ENCODE data around the gene NAV2.

The NAV2 gene

DNA sequence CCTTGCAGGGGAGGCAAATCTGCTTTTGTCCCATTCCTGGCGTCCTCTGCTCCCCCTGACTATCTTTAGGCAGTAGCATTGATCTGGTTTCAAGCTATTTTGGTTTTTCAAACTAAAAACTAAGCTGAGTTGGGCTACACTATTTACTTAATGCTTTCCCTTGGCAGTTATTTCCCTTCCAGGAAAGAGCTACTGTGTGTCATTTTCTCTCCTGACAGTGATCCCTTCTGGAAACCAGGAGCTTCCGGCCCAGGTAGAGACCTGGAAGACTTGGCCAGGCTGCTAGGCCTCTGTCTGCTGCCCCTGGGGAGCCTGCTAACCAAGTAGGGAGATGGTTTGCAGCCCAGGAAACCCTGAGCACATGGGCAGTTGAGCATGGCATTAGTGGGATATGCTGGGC lies 35.0 kb downstream of the NAV2 start:
- DNase-seq, result no peak

GRCh38 chr11:19751055-19751454 lies 38.4 kb downstream of the NAV2 start:
- DNase-seq, result no peak

GRCh38 chr11:19753451-19754106 lies 40.9 kb downstream of the NAV2 start:
- DNase-seq, result peak; percentile 10

GRCh38 chr11:19756675-19757475 lies 44.2 kb downstream of the NAV2 start:
- no peak for DNase-seq

DNA sequence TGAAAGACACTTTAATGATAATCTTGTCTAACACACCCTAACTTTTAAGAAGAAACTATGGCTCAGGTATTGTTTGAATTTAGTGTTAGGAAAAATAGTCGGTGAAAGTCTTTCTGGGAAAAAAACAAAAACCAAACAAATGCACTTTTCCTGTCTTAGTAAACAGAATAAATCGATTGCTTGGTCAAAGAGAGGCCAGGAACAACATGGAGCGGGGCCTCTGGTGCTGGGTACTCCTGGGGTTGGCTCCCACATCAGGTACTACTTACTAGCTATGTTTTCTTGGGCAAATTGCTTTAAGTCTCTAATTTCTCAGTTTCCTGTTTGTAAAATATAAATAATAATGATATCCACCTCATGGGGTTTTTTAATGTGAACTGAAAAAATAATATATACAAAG lies 46.8 kb downstream of the NAV2 start:
- no peak for DNase-seq

DNA sequence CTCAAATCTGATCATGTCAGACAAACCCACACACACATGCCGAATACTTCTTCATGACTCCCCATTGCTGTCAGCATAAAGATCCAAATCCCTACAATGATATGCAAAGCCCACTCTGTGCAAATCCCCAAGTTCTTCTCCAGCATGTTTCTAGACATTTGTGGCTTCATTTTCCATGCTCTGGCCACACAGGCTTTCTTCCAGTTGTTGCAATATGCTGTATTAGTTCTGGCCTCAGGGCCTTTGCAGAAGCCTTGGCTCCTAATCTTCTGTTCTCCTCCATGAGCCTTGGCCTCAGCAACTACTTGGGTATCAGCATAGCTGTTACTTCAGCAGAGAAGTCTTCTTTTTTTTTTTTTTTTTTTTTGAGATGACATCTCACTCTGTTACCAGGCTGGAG lies 49.6 kb downstream of the NAV2 start:
- no peak for DNase-seq

- no peak for DNase-seq
Observed at GRCh38 chr11:19763330-19763729, 50.7 kb downstream of the NAV2 start.

DNA sequence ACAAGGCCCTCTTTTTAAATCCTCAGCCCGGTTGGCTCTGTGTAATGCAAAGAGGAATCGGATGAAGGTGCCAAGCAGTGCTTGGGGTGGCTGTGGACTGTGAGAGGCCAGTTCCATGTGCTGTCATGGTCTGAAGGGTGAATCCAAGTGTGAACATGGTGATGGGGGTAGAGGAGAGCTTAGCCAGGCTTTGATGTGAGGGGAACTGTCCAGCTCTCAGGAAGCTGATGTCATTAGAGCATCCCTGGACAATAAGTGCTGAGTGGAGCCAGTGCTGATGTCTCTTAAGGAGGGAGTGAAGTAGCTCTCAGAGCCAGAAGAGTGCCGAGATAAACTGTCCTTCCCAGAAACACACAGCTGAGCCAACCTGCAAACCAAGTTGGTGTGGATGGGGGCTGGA lies 53.6 kb downstream of the NAV2 start:
- no peak for DNase-seq

DNA sequence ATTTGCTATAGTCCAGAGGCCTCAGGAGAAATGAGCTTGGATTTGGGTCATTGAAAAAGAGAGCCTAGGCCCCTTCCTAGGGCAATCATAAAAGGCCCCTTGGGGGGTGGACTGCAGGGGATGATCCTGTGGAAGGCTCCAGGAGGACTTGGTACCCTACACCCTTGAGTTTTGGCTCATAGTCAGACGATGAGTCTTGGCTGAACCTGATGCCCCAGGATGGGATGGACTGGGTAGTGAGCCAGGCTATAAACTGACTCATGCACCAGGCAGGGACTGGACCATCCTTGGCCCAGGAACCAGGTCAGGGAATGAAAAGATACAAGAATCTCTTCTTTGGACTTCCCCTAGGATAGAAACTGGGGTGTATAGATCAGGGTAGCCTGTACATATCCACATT lies 54.2 kb downstream of the NAV2 start:
- DNase-seq, result no peak

- DNase-seq, result no peak
Observed at GRCh38 chr11:19767627-19768151, 55.1 kb downstream of the NAV2 start.

GRCh38 chr11:19768197-19768596 lies 55.6 kb downstream of the NAV2 start:
- no peak for DNase-seq

GRCh38 chr11:19768815-19769214 lies 56.2 kb downstream of the NAV2 start:
- no peak for DNase-seq

- DNase-seq, result no peak
Observed at GRCh38 chr11:19769820-19770219, 57.2 kb downstream of the NAV2 start.

GRCh38 chr11:19770277-19770676 lies 57.6 kb downstream of the NAV2 start:
- DNase-seq, result no peak

GRCh38 chr11:19771463-19771862 lies 58.8 kb downstream of the NAV2 start:
- DNase-seq, result no peak

- DNase-seq, result no peak
Observed at GRCh38 chr11:19772480-19772879, 59.8 kb downstream of the NAV2 start.

DNA sequence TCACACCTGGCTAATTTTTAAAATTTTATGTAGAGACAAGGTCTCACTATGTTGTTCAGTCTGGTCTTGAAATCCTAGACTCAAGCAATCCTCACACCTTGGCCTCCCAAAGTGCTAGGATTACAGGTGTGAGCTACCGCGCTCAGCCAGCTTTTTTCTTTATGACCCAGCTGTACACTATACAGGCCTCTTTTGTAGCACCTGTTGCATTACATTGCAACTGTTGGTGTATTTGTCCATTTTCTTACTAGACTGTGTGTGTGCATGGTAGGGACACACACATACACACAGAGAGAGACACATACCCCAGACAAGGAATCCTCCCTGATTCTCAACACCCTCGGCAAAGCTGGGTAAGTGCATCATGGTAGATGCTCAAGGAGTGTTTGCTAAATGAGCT lies 61.7 kb downstream of the NAV2 start:
- no peak for DNase-seq

DNA sequence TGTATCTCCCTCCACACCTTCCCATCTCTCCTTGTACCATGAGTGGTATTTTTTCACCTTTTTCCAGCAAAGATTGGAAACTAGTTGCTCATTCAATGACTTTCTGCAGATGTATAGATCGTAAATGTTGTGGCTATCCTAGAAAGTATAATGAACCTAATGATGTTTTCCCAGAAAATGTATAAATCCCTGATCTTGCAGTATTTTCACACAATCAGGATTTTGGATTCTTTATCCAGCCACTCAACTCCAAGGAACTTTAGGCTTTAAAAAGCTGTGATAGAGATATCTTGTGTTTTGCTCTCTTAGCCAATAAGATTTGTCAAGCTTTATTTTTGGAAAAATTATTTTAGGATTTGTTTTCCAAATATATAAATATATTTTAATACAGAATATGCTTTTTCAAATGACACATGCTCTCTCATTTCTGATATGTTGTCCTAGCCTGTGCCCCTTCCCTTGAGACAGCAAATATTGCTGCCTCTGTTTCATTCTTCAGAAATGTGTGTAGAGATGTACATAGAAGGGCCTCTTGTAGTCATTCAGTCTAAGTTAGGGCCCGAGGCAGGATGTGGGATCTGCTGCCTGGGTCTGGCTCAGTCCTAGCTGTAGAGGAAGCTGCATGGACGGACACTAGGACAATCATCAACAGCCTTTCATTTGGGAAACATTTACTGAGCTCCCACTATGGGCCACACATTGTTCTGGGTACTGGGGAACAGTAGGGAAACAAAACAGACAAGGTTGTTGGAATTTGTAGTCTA lies 62.4 kb downstream of the NAV2 start:
- DNase-seq, result no peak

DNA sequence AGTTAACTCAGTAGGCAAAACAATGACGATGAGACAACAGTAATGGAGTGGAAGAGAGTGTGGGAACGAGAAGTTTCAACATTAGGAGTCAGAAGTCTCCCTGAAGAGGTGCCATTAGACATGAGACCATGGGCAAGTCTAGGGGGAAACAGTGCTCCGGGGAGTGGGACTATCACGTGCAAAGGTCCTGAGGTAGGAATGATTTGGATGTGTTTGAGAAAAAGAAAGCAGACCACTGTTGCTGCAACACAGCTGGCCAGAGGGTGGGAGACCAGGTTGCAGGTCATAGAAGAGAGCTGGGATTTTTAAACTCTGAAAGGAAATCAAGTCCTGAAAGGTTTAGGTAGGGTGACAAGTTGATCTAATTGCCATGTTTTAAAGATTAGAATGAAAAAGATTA lies 63.0 kb downstream of the NAV2 start:
- DNase-seq, result no peak

DNA sequence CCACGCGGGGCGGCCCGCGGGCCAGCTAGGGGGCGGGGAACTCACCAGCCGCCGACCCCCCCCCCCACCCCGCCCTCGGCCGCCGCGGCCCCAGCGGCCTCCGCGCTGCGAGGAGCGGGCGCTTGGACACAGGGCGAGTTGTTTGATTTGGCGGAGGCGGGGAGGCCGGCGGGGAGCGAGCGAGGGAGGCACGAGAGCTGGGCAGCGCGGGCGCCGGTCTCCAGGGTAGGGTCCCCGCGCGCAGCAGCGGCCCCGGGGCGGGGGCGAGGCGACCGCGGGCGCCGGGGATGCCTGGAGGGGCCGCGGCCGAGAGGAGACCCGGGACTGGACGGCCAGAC lies 64.4 kb downstream of the NAV2 start:
- DNase-seq, result peak; percentile 18

- no peak for DNase-seq
Observed at GRCh38 chr11:19777377-19778102, 64.9 kb downstream of the NAV2 start.

GRCh38 chr11:19779740-19780139 lies 67.1 kb downstream of the NAV2 start:
- no peak for DNase-seq

- no peak for DNase-seq
Observed at GRCh38 chr11:19781351-19781750, 68.7 kb downstream of the NAV2 start.

Data from NCI-H510A (cell line).